ENCODE measurements around the gene NDUFV3. TPM values are rescaled to one million over a fixed set of nuclear protein-coding genes. Genes with fewer than 3 reads are reported as not detected.

The NDUFV3 gene
- total RNA-seq, 2 experiments from 2014 or later: 25.0 to 27.0 TPM

DNA sequence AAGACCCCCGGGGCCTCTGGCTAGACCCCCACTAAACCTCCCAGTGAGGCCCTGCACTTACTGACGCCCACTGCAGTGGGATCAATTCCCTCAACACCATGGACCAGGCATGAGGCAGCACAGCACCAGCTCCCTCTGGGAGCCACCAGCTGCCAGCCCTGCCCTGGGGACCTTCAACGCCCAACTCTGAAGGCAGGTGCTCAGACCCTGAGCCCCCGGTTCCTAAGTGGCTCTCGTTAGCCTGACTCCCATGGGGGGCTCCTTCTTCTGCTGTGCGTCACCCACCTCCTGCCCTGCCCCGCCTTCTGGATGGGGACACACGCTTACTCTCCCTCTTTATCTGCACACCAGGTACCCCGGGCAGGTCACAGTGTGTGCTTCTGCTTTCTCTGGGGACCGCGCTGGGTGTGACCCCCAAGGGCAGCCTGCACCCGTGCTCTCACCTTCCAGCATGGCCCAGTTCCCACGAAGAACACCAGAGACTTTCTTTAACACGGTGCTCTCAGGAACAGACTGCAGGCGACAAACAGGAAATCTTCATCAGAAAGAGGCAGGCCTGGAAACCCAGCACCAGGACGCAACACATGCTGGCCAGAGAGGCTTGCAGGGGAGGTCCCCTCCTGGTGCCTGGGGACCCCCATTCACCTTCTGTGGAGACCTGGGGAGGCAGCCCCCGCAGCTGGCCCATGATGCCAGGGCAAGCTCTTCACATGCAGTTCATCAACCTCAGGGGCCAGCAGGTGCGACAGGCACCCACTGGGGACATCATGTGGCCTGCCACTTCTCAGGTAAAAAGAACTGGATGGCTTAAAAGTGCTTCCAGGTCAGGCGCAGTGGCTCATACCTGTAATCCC, 41.1 kb upstream of the NDUFV3 start:
- DNase-seq: no peak
- peaks cover 41% of the 10 kb centered on the region for H3K36me3 Mint-ChIP-seq (ENCODE audit: low read depth)
- CTCF ChIA-PET: interaction anchor here (1.2 to 1.5 kb wide), 2 partner anchors 9 to 261 kb away, joined by 3 to 4 read pairs; no protein-coding TSS in a partner anchor
- POLR2A ChIA-PET: no interaction called here
- H3K4me3 Mint-ChIP-seq: no peak overlapping the region
- no peak overlapping the region for H3K27ac Mint-ChIP-seq
- no peaks in the 10 kb centered on the region for H3K4me1 Mint-ChIP-seq
- no peaks in the 10 kb centered on the region for H3K9me3 Mint-ChIP-seq
- no peaks in the 10 kb centered on the region for H3K27me3 Mint-ChIP-seq

DNA sequence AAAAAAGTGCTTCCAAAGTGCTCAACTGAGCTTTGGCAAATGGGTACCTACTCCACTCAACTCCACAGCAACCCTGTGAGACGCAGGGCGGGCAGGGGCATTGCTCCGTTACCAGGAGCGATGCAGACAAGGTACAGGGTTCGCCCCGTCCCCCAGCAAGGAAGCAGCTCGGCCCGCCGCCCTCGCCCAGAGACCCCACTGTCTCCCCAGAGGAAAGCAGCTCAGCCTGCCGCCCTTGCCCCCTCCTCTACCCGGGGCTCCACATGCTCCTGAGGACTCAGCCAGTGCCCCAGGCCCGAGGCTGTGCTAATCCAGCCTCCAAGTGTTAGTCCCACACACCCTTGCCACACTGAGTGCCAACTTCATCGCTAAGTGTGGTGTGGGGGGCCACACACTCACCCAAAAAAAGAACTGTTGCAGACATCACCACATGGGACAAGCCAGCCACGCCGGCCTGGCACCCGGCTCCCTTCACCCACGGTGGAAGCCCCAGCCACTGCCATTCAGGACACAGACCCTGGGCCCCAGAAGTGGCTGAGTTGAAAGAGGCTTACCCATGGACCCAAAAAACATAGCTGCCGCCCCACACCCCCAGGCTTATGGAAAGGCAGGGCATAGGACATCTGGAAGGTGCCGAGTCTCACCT, 40.1 kb upstream of the NDUFV3 start:
- Mint-ChIP-seq H3K4me3 (no peak overlapping the region), H3K27ac (no peak overlapping the region), H3K27me3 (no peaks in the 10 kb centered on the region), H3K4me1 (no peaks in the 10 kb centered on the region), H3K9me3 (no peaks in the 10 kb centered on the region), H3K36me3 (ENCODE audit: low read depth) (peaks cover 37% of the 10 kb centered on the region)
- no peak for DNase-seq
- ChIA-PET POLR2A (no interaction called here), CTCF (no interaction called here)

DNA sequence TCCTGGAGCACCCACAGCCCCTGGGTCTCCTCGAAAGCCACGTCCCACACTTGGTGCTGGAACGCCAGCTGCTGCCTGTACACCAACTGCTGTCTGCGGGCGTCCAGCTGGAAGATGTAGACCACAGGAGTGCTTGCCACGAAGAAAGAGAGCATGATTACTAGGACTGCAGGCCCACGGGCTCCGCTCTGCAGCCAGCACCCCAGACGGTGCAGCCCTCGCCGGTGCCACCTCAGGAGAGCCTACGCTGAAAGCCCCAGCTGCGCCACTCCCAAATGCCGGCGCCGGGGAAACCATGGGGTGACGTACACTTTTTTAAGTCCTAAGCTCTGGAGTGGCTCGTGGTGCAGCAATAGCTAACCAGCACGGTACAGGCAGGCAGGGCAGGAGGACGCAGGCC, 39.5 kb upstream of the NDUFV3 start:
- H3K4me3 Mint-ChIP-seq: no peak overlapping the region
- H3K27ac Mint-ChIP-seq: no peak overlapping the region
- H3K36me3 Mint-ChIP-seq (ENCODE audit: low read depth): peaks cover 41% of the 10 kb centered on the region
- no peaks in the 10 kb centered on the region for H3K9me3 Mint-ChIP-seq
- no peaks in the 10 kb centered on the region for H3K27me3 Mint-ChIP-seq
- ChIA-PET CTCF (no interaction called here), POLR2A (no interaction called here)
- peaks cover under 1% of the 10 kb centered on the region for H3K4me1 Mint-ChIP-seq
- DNase-seq: no peak

DNA sequence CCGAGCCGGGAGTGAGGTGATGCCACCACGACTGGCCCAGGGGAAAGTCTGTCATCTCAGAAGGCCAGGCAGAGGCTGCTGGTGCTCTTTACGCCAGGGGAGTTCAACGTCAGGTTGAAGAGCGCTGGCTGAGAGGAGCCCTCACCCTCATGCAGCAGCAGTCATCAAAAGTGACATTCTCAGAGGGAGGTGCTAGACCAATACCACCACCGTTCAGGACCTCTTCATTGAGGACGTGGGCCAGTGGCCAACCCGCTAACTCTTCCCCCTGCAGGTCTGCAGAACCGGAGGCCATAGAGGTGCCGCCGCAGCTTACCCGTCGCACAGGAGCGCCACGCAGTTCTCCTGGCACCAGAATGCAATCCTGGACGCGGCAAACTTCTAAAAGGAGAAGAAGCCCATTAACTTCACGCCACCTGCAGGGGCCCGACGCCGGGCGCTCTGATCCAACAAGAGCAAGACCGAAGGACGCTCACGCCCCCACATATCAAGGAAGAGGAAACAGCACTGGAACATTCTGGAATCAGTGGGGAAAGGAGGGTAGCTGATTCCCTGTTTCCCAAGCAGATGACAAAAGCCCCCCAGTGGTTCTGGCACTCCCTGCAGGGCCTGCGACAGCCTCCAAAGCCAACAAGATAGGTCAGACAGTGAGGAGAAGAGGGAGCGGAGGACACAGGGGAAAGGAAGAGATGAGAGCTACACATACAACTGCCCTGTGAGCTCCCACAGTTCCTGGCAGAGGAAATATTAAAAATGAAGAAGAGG, 38.7 kb upstream of the NDUFV3 start:
- Mint-ChIP-seq H3K4me3 (no peak overlapping the region), H3K27ac (no peak overlapping the region)
- POLR2A ChIA-PET: no interaction called here

DNA sequence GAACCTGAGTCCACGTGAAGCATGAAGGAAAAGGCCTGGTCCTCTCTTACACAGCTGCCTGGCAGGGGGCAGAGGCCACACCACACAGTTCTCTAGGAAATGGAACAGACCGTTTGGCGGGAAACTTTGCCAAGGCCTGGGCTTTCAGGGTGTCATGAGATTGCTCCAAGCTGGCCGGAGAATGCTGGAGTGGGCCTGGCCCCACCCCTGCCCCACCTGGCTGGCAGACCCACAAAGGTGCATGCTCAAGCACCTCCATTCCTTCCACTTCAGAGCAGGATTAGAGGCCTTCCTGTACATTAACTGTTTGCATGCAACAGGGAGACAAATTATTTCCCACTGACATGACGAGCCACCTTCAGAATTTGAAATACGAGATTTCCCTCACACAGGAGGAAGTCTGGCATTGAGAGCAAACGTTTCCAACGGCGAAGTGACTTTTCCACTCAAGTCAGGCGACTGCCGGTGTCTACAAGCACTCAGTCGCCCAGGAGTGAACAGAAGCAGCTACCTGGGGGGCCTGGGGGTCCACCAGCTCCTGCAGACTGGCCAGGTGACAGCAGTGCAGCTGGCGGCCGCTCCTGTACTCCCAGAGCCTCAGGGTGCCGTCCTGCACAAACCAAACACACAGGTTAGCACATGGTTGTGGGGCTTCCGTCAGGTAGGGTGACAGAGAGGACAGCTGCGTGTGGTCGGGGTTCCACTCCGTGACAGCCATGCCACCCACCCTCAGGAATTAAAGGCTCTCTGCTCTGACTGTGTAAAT, 37.8 kb upstream of the NDUFV3 start:
- Mint-ChIP-seq H3K36me3 (ENCODE audit: low read depth) (peaks cover 35% of the 10 kb centered on the region), H3K4me1 (peaks cover 2% of the 10 kb centered on the region), H3K27me3 (no peaks in the 10 kb centered on the region), H3K9me3 (no peaks in the 10 kb centered on the region), H3K4me3 (no peak overlapping the region), H3K27ac (no peak overlapping the region)
- CTCF ChIA-PET: interaction anchor here (0.6 kb wide), 1 partner anchor 113 kb away, joined by 3 read pairs; no protein-coding TSS in a partner anchor
- DNase-seq: no peak
- POLR2A ChIA-PET: no interaction called here

More for the DNA sequence above, 38.7 kb upstream of the NDUFV3 start:
- Mint-ChIP-seq H3K9me3 (no peaks in the 10 kb centered on the region), H3K27me3 (no peaks in the 10 kb centered on the region), H3K36me3 (ENCODE audit: low read depth) (peaks cover 41% of the 10 kb centered on the region), H3K4me1 (peaks cover 2% of the 10 kb centered on the region)
- DNase-seq: no peak
- CTCF ChIA-PET: no interaction called here

DNA sequence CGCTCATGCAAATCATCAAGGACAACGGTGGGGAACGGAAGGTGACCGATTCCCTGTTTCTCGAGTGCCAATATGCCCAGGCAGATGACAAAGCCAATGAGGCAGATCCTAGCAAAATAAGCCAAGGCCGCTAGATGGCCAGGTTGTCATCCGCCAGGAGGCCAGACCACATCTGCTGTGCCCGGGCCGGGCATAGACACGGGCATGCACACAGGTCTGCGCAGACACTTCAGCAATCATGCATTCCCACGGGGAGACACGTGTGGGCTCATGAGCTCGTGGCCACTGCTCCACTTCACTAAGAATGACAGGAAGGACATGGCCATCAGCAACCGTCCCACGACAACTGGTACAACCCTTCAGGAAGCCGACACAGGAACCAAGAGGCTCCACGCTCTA, 37.2 kb upstream of the NDUFV3 start:
- Mint-ChIP-seq H3K27me3 (no peaks in the 10 kb centered on the region), H3K9me3 (no peaks in the 10 kb centered on the region), H3K4me3 (no peak overlapping the region), H3K27ac (no peak overlapping the region), H3K4me1 (peaks cover 5% of the 10 kb centered on the region), H3K36me3 (ENCODE audit: low read depth) (peaks cover 33% of the 10 kb centered on the region)
- no peak for DNase-seq
- POLR2A ChIA-PET: no interaction called here
- CTCF ChIA-PET: no interaction called here

DNA sequence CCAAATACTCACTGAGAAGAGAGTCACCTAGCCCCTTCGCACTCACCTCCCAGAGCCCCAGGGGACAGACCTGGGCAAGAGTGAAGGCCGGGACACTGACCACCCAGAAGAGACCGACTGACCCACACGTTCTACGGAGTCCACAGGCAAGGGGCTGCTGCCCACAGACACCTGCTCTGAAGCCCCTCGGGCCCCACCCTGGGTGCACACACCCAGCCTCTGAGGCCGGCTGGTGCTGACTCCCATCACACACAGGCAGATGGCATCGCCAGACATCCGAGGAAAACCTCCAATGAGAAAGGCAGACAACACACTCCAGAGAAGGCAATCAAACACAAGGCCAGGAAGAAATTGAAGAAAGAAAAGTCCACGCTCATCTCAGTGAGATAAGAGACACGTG, 35.9 kb upstream of the NDUFV3 start:
- no peak overlapping the region for H3K27ac Mint-ChIP-seq
- no peak overlapping the region for H3K4me3 Mint-ChIP-seq
- no peaks in the 10 kb centered on the region for H3K27me3 Mint-ChIP-seq
- peaks cover 31% of the 10 kb centered on the region for H3K36me3 Mint-ChIP-seq (ENCODE audit: low read depth)
- no peaks in the 10 kb centered on the region for H3K9me3 Mint-ChIP-seq
- no peak for DNase-seq
- CTCF ChIA-PET: no interaction called here
- POLR2A ChIA-PET: no interaction called here
- H3K4me1 Mint-ChIP-seq: peaks cover 5% of the 10 kb centered on the region

DNA sequence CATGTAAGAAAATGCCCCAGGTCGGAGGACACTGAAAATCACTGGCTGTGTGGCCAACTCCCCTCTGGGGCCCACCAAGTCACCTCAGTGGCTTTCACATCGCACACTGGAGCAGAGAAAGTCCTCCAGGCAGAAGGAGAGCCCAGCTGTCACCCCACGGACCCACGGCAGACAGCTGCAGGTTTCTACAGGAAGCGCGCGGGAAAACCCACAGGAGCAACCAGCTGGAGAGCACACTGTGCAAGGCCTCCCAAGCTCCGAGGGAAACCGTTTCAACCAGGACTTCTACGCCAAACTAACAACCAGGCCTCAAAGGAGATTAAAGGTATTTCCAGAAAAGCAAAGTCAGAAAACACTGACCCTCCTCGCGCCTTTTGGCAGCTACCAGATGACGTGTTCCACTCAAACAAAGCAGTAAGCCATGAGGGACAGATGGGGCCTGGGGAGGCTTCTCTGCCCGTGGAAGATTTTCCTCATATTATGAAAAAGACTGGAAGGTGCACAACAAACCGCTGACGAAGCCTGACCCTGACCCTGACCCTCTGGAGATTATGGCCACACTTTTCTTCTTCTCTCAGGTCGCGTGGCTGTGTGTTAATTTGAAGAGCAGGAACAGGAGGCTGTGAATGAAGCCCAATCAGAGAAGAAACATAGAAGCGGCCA, 34.8 kb upstream of the NDUFV3 start:
- DNase-seq: no peak
- no peaks in the 10 kb centered on the region for H3K27me3 Mint-ChIP-seq
- peaks cover 5% of the 10 kb centered on the region for H3K4me1 Mint-ChIP-seq
- H3K36me3 Mint-ChIP-seq (ENCODE audit: low read depth): peaks cover 37% of the 10 kb centered on the region
- no peak overlapping the region for H3K4me3 Mint-ChIP-seq
- ChIA-PET CTCF (no interaction called here), POLR2A (interaction anchor here (0.6 kb wide), 1 partner anchor 314 kb away, joined by 6 read pairs; no protein-coding TSS in a partner anchor)
- no peak overlapping the region for H3K27ac Mint-ChIP-seq
- no peaks in the 10 kb centered on the region for H3K9me3 Mint-ChIP-seq

DNA sequence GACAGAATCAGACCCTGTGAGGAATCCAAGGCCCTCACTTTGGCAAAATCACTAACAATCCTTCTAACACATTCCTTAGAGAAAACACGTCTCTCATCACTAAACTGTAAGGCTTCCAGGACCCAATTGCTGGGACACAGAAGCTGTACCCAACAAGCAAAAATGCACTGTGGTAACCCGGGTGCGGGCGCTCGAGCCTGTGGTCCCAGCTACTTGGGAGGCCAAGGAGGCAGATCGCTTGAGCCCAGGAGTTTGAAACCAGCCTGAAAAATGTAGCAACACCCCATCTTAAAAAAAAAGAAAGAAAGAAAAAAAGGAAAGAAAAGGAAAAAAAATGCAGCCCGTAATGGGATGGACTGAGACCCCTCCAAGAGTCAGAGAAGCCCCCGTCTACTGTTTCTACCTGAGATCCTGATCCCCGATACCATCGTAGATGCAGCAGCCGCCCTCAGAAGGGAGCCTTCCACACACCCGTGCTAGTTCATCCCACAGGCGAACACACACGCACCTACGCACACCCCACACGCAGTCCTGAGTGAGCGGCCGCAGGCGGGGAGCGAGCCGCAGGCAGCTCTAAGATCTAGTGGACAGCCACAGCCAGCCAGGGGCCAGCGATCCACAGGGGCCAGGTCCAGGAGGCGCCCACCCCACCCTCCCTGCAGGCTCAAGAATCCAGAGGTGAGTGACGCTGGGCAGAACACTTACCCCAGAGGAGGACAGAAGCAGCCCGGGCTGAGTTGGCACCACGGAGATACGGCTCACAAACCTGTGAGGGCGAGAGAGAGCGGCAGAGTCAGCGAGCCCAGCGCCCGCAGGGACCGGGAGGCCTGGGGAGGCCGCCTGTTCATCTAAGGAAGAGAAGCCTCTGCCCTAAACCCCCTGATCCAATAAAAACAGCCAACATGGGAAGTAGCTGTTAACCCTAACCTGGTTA, 33.9 kb upstream of the NDUFV3 start:
- Mint-ChIP-seq H3K36me3 (ENCODE audit: low read depth) (peaks cover 38% of the 10 kb centered on the region), H3K4me3 (no peak overlapping the region), H3K9me3 (no peaks in the 10 kb centered on the region), H3K27me3 (no peaks in the 10 kb centered on the region), H3K27ac (no peak overlapping the region), H3K4me1 (peaks cover 5% of the 10 kb centered on the region)
- CTCF ChIA-PET: no interaction called here
- POLR2A ChIA-PET: interaction anchor here (0.6 kb wide), 1 partner anchor 315 kb away, joined by 6 read pairs; no protein-coding TSS in a partner anchor
- no peak for DNase-seq

DNA sequence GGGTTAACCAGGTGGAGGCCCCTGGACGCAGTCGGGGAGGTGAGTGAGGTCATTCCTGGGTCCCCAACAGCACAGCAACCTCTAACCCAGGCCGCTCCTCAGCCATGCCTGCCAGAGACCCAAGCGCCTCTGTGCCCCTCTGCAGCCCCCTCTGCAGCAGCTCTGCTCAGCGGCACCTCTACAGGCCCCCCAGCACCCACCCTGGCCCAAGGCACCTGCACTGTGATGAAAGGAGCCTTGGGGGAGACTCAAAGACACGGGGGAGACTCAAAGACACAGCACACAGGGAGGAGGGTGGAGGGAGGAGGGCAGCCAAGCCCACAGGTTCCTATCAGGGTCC, 33.2 kb upstream of the NDUFV3 start:
- no peak for DNase-seq
- Mint-ChIP-seq H3K36me3 (ENCODE audit: low read depth) (peaks cover 39% of the 10 kb centered on the region), H3K4me3 (no peak overlapping the region), H3K4me1 (peaks cover 8% of the 10 kb centered on the region), H3K27ac (no peak overlapping the region), H3K27me3 (no peaks in the 10 kb centered on the region), H3K9me3 (no peaks in the 10 kb centered on the region)
- POLR2A ChIA-PET: no interaction called here
- CTCF ChIA-PET: no interaction called here

DNA sequence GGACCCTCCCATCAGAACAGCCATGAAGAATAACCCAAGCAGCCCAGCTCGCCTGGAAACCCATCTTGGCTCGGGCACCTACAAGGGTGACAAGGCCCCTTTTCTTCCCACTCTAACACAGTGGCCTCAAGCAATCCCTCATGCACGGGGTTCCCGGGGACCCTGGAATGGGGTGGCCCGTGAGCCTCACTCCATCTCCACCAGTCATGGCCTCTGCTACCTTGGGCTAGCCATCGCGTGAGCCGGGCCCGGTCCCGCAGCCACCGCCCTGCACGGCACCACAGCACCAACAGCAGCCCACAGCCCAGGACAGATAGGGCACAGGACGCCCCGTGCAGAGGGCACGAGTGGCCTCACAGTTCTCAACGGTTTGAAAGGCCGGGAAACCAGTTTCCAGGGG, 32.8 kb upstream of the NDUFV3 start:
- POLR2A ChIA-PET: no interaction called here

More for the DNA sequence above, 32.8 kb upstream of the NDUFV3 start:
- Mint-ChIP-seq H3K36me3 (ENCODE audit: low read depth) (peaks cover 36% of the 10 kb centered on the region), H3K27ac (no peak overlapping the region), H3K4me1 (peaks cover 10% of the 10 kb centered on the region), H3K4me3 (no peak overlapping the region), H3K9me3 (no peaks in the 10 kb centered on the region), H3K27me3 (no peaks in the 10 kb centered on the region)
- CTCF ChIA-PET: no interaction called here
- no peak for DNase-seq

Measured in activated CD4-positive, alpha-beta T cell treated with anti-CD3 and anti-CD28 coated beads, Interleukin-2, amount 10 ng/mL, durations not matched to agents 7 days and 5 days (primary cell).